ENCODE data around the gene GRPEL1.
"Not testable (repeated sequence)": the region's sequence is repeated elsewhere in the genome, so short reads cannot be mapped to it uniquely, and the experiment has no call there.

GRPEL1 gene

GRCh38 chr4:7089213-7089986 is 21.5 kb upstream of the GRPEL1 start:
- no peak for DNase-seq (ENCODE audit: low read depth)

DNA sequence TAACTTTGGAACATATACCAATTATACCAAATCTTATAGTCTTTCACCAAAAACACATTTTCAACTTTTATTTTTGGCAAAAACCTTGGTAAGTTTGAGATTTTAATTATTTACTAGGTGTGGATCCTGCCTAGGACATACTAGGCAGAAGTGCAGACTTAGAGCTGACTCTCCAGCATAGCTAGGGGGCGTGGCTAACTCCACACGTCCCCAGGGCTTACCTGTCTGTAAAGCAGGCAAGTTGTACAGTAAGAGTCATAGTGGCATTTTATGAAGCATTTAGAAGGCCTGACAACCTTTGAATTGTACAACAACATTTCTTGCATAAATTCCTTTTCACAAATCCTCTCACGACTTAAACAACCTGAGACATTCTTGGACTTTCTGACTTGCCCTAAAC is 19.2 kb upstream of the GRPEL1 start:
- DNase-seq (ENCODE audit: low read depth) = no peak

GRCh38 chr4:7086384-7086783 is 18.5 kb upstream of the GRPEL1 start:
- no peak for DNase-seq (ENCODE audit: low read depth)

DNA sequence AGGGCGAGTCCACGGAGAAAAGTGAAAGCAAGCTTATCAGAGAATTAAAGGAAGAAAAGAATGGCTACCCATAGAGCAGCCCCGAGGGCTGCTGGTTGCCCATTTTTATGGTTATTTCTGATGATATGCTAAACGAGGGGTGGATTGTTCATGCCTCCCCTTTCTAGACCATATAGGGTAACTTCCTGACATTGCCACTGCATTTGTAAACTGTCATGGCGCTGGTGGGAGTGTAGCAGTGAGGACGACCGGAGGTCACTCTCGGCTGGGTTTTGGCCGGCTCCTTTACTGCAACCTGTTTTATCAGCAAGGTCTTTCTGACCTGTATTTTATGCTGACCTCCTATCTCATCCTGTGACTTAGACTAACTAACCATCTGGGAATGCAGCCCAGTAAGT is 16.7 kb upstream of the GRPEL1 start:
- not testable (repeated sequence) for DNase-seq (ENCODE audit: low read depth)

- no peak for DNase-seq (ENCODE audit: low read depth)
Measured at GRCh38 chr4:7083597-7084563, 16.0 kb upstream of the GRPEL1 start.

DNA sequence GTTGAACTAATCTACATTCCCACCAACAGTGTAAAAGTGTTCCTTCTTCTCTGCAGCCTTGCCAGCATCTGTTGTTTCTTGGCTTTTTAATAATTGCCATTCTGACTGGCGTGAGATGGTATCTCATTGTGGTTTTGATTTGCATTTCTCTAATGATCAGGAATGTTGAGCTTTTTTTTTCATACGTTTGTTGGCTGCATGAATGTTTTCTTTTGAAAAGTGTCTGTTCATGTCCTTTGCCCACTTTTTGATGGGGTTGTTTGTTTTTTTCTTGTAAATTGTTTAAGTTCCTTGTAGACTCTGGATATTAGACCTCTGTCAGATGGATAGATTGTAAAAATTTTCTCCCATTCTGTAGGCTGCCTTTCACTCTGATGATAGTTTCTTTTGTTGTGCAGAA is 12.0 kb upstream of the GRPEL1 start:
- not testable (repeated sequence) for DNase-seq (ENCODE audit: low read depth)

GRCh38 chr4:7079483-7079882 is 11.6 kb upstream of the GRPEL1 start:
- not testable (repeated sequence) for DNase-seq (ENCODE audit: low read depth)

DNA sequence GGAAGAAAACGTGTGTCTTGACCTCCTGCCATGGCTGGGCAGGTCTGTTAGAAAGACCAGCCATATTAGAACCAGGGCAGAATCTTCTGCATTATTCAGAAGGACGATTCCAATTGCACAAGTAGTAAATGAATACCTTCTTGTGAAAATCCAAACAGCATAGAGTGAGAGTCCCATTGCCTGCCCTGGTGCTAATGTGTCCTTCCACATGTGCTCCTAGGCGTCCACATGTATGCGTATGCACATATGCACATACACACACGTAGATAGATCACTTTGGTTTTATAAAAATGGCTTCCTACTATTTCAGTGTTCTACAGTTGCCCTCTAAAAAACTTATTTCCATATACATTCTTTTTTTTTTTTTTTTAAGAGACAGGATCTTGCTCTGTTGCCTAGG is 10.2 kb upstream of the GRPEL1 start:
- no peak for DNase-seq (ENCODE audit: low read depth)

DNA sequence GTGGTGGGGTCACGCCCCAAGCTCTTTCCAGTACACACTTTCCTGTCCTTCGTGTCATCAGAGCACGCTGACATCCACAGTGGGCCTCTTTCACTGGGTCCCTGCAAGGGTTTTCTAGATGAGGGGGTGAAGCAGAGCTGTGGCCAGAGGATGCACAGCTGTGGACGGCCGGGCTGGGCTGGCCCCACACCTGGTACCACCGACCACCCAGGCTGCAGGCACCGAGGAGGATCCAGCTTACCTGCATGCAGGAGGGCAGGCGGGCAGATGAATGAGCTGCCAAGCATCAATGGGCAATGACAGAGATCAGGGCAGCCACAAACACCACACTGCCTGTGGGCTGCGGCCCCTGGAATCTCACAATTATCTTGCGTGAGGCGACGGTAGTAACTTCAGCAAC is 9.5 kb upstream of the GRPEL1 start:
- no peak for DNase-seq (ENCODE audit: low read depth)

DNA sequence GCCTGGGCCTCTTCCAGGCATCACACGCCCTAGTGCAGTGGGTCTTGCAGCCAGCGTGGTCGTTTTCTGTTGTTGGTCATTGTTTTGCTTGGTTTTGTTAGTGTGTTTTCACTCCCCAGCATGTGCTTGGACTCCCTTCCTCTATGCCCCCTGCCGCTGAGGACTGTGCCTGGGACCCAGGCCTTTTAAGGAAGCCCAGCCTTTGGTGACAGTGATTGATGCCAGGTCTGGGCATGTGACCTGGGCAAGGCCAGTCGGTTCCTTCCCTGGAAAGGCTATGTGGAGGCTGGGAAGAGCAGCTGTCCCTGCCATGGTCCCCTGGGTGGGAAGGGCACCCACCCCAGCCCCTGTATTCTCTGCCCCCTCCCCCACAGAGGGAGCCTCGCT is 8.8 kb upstream of the GRPEL1 start:
- DNase-seq (ENCODE audit: low read depth) = no peak

- peak; percentile 16 for DNase-seq (ENCODE audit: low read depth)
Measured at GRCh38 chr4:7075962-7076695, 8.3 kb upstream of the GRPEL1 start.

- peak; percentile 32 for DNase-seq (ENCODE audit: low read depth)
Measured at GRCh38 chr4:7074426-7074825, 6.6 kb upstream of the GRPEL1 start.

DNA sequence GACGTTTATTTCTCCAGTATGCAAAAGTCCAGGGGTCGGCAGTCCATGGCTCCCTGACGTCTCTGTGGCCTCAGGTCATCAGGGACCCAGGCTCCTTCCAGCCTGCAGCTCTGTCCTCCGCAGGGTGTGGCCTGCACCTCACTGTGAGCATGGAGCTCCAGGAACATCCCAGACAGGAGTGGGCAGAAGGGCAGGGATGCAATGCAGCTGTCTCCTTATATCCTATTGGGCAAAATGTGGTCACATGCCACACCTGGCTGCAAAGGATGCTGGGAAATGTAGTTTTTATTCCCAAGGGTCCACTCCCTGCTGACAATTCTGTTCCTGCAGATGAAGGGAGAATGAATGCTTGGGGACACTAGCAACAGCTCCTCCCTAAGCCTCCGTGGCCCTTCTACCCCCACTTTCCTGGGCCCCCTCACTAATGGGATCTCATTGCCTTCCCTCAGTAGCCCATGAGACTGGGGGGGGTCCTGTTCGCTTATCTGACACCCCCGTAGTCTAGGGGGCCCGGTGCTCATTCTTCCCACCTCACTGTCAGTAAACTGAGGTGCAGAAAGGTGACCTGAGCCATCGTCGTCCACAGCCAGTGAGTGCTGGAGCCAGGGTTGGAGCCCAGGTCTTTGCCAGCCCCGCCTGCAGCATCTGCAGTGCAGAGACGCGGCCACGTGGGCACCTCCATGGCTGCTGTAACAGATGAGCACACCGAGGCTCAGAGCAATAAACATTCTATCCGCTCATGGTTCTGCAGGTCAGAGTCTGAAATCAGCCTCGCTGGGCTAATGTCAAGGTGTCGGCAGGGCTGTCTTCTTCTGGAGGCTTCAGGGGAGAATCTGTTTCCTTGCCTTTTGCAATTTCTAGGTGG is 5.9 kb upstream of the GRPEL1 start:
- peak; percentile 74 for DNase-seq (ENCODE audit: low read depth)

GRCh38 chr4:7073059-7073458 is 5.2 kb upstream of the GRPEL1 start:
- no peak for DNase-seq (ENCODE audit: low read depth)

DNA sequence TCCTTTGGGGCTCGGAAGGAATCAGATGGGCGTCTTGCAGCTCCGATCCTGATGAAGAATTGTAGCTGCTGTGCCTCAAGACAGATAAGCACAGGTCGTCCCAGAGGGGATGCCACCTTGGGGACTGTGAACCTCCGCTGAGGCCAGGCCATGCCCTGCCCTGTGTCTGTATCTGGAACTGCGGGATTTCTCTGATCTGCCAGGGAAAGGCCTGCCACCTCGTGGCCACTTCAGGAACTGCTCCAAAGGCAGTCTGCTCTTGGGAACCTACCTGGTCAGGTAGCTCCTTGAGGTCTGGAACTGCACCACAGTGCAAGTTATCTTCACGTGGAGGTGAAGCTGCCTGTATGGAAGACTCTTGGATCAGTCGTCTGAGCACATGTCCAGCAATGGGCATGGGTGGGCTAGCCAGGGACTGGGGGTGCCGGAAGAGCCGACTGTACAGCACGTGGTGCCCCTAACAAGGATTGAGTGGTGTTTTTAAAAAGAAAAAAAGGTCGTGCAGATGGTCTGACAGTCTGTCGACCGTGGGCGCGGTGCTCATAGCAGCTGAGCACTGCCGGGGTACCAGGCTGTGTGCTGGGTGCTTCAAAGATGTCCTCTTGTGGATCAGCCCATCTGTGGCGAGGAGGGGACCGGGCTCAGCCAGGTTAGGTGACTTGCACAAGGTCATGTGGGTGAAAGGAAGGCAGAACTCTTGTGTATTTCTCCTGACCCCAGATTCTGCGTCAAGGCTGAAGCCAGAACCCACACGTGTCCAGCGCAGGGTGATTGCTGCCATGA is 3.1 kb upstream of the GRPEL1 start:
- DNase-seq (ENCODE audit: low read depth) = peak; percentile 75

DNA sequence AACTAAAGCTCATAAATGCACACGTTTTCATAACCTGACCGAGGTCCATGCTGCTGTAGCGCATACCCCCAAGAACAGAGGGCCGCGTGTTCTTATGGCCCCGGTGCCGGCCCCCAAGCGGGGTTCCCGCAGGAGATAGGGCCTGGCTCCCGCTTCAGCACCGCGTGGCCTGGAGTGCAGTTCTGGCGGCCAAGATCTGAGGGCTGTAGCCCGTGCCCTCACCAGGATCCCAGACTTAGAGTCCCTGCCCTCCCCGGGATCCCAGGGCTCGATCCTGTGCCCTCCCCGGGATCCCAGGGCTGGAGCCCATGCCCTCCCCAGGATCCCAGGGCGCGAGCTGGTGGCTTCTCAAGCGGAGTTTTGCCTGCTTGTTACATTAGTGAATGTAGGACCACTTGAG is 1.0 kb upstream of the GRPEL1 start:
- peak; percentile 52 for DNase-seq (ENCODE audit: low read depth)

GRCh38 chr4:7068279-7068842 is 497 bp upstream of the GRPEL1 start:
- DNase-seq (ENCODE audit: low read depth) = no peak

- no peak for DNase-seq (ENCODE audit: low read depth)
Measured at GRCh38 chr4:7067126-7067451, 775 bp downstream of the GRPEL1 start.

- DNase-seq (ENCODE audit: low read depth) = no peak
Measured at GRCh38 chr4:7066493-7066892, 1.4 kb downstream of the GRPEL1 start.

DNA sequence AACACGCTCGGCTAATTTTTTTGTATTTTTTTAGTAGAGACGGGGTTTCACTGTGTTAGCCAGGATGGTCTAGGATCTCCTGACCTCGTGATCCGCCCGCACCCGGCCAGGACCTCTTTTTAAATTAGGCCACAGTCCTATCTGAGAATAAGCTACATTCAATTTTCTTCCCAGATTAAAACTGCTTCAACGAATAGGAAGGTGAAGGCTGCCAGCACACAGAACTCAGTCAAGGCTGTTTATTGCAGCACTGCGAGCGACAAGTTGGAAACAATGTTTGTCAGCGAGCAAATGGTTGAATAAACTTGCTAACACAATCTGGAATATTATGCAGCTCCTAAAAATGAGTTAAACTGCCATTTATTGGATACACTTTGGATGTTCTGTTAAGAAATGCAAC is 1.9 kb downstream of the GRPEL1 start:
- DNase-seq (ENCODE audit: low read depth) = no peak

- no peak for DNase-seq (ENCODE audit: low read depth)
Measured at GRCh38 chr4:7063362-7063761, 4.5 kb downstream of the GRPEL1 start.
